Esophagus (tissue), 2 donors: Measurements from ENCODE around the gene AMDHD2. TPM values are rescaled to one million over a fixed set of nuclear protein-coding genes. Genes with fewer than 3 reads are reported as not detected.

ENCODE experiments used
- H3K27ac ChIP-seq, 2 donors: one replicate each; pipeline ENCODE4 v1.5.1; 2013; ENCODE audit warnings: low read depth in 2 of 2, mild to moderate bottlenecking in 2 of 2, inconsistent platforms in 1 of 2, low read length in 1 of 2, moderate library complexity in 1 of 2
- H3K27me3 ChIP-seq, 2 donors: one replicate each; pipeline ENCODE4 v1.6.1; 2013; ENCODE audit warnings: low read length in 2 of 2, control low read depth in 1 of 2, mild to moderate bottlenecking in 1 of 2; ENCODE audit not compliant: insufficient read depth in 2 of 2, control insufficient read depth in 1 of 2
- H3K36me3 ChIP-seq, 2 donors: one replicate each; pipeline ENCODE4 v1.6.1; 2013; ENCODE audit warnings: low read length in 1 of 2; ENCODE audit not compliant: control insufficient read depth in 2 of 2, insufficient read depth in 2 of 2
- H3K4me1 ChIP-seq, 2 donors: one replicate each; pipeline ENCODE4 v1.6.1; 2013; ENCODE audit warnings: low read length in 1 of 2; ENCODE audit not compliant: control insufficient read depth in 2 of 2, insufficient read depth in 2 of 2
- H3K4me3 ChIP-seq, 2 donors: one replicate each; pipeline ENCODE4 v1.5.1; 2013; ENCODE audit warnings: low read length in 2 of 2, mild to moderate bottlenecking in 2 of 2, low read depth in 1 of 2, moderate library complexity in 1 of 2
- H3K9me3 ChIP-seq, 2 donors: one replicate each; pipeline ENCODE4 v1.6.1; 2013; ENCODE audit warnings: mild to moderate bottlenecking in 2 of 2, low read depth in 1 of 2, low read length in 1 of 2, moderate library complexity in 1 of 2; ENCODE audit not compliant: control insufficient read depth in 2 of 2, insufficient read depth in 1 of 2
- WGBS, 2 donors: extraction: QIAGEN DNeasy Blood & Tissue Kit; methylation state at CpG; one replicate each; pipeline ENCODE4 v1.1.7; 2013; 5-methylcytosine and 5-hydroxymethylcytosine counted together
- polyA plus RNA-seq, 2 donors: library from polyadenylated mRNA; stranded (reverse); fragments of 200-250 nt; gene quantifications; one replicate each; pipeline ENCODE4 v1.2.3, GENCODE V29; 2013
- donor health status: healthy with polysubstance abuse.
- donor health status: Bipolar disorder and iron deficiency.

AMDHD2 gene
- polyA plus RNA-seq, 2 donors, result 18.8 to 24.1 TPM

GRCh38 chr16:2489581-2489980 is 30.6 kb upstream of the AMDHD2 start:
- Histone ChIP-seq H3K36me3 (no peaks in the 10 kb centered on the region), H3K27me3 (no peaks in the 10 kb centered on the region), H3K4me3 (no peak overlapping the region), H3K27ac (no peak overlapping the region), H3K4me1 (peaks cover 0 to 2% of the 10 kb centered on the region in 2 donors), H3K9me3 (no peaks in the 10 kb centered on the region)
- WGBS, 2 donors, result 92 to 95% methylated on average over 16 of the region's 16 CpGs

DNA sequence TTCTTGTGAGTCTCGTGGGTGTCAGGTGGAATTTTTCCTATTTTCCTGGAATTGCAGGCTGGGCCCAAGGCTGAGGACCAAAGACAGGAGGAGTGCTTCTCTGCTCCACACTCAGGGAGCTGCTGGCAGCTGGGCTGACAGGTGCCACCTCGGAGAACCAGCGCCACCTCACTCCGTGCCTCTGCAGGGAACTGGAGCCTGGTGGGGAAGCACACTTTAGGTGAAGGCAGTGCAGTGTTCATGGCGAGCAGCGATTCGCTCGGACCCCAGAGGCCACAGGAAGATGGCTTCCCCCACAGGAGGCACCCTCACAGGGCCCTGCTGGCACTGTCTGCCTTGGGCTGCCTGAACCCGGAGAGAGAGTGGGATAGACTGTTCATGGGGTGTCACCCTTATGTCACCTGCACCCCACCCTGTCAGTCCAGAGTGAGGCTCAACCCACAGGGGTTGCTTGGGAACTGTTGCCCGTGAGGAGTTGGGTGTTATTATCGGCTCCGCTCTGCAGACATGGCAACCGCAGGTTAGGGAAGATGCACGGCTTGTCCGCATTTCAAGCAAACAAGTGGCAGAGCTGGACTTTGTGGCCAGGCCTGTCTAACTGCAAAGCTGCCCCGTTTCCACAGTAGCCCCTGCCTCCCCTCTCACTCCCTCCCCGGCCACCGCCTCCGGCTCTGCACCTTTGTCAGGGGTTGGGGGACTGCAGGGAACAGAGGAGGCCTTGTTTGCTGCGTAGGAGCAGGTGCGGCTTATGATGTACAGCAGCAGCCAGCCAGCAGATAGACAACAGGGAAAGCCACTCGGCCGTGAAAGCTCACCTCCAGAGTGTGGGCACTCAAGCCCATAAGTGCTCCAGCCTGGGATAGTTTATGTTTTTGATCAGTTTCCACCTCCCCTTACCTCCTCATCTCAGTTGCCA is 29.7 kb upstream of the AMDHD2 start:
- Histone ChIP-seq H3K4me1 (peaks cover 0 to 2% of the 10 kb centered on the region in 2 donors), H3K36me3 (no peaks in the 10 kb centered on the region), H3K27ac (no peak overlapping the region), H3K27me3 (no peaks in the 10 kb centered on the region), H3K4me3 (no peak overlapping the region), H3K9me3 (no peaks in the 10 kb centered on the region)
- WGBS, 2 donors, result 91% methylated on average over 23 of the region's 23 CpGs

DNA sequence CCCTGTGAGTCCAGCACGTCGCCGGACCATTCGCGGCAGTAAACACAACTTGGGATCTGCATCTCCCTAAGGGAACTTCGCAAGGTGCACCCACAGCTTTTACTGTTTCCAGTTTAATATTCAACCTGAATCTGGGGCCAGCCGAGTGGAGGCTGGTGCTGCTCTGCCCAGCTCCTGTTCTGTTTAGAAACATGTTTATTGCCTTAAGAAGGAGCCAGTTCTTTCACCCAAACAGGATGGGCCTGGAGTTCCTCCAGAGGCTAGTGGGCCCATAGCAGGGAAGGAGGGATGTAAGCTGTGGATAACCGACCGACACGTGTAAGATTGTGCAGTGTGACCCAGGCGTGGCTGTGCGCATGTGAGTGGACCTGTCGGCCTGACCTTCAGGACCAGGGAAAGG is 27.9 kb upstream of the AMDHD2 start:
- H3K27me3 ChIP-seq, result no peaks in the 10 kb centered on the region
- H3K9me3 ChIP-seq, result no peaks in the 10 kb centered on the region
- no peak overlapping the region for H3K4me3 ChIP-seq
- 83 to 95% methylated on average over 13 of the region's 13 CpGs for WGBS, 2 donors
- no peak overlapping the region for H3K27ac ChIP-seq
- peaks cover 0 to 14% of the 10 kb centered on the region in 2 donors for H3K4me1 ChIP-seq
- peaks cover 0 to 6% of the 10 kb centered on the region in 2 donors for H3K36me3 ChIP-seq

- Histone ChIP-seq H3K36me3 (peaks cover 0 to 10% of the 10 kb centered on the region in 2 donors), H3K9me3 (no peaks in the 10 kb centered on the region), H3K27ac (no peak overlapping the region), H3K4me3 (no peak overlapping the region), H3K4me1 (peaks cover 0 to 25% of the 10 kb centered on the region in 2 donors), H3K27me3 (no peaks in the 10 kb centered on the region)
- 88 to 90% methylated on average over 6 of the region's 6 CpGs for WGBS, 2 donors
These were observed 26.6 kb upstream of the AMDHD2 start for GRCh38 chr16:2493605-2494004.

DNA sequence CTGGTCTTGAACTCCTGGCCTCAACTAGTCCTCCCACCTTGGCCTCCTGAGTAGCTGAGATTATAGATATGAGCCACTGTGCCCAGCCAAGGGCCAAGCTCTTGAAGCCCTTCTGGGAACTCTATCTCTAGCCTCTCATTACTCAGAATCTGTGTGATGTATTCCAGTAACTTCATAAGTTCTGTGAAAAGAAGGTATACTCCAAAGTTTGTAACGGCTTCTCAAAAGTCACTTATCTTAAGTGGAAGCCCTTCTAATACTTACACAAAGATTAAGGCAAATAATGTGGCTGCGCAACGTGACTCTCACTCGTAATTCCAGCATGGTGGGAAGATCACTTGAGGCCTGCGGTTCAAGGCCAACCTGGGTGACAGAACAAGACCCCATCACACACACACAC is 25.6 kb upstream of the AMDHD2 start:
- Histone ChIP-seq H3K27me3 (no peaks in the 10 kb centered on the region), H3K4me1 (peaks cover 0 to 35% of the 10 kb centered on the region in 2 donors), H3K27ac (no peak overlapping the region), H3K9me3 (no peaks in the 10 kb centered on the region), H3K4me3 (no peak overlapping the region), H3K36me3 (peaks cover 0 to 10% of the 10 kb centered on the region in 2 donors)
- 92 to 93% methylated on average over 5 of the region's 5 CpGs for WGBS, 2 donors

DNA sequence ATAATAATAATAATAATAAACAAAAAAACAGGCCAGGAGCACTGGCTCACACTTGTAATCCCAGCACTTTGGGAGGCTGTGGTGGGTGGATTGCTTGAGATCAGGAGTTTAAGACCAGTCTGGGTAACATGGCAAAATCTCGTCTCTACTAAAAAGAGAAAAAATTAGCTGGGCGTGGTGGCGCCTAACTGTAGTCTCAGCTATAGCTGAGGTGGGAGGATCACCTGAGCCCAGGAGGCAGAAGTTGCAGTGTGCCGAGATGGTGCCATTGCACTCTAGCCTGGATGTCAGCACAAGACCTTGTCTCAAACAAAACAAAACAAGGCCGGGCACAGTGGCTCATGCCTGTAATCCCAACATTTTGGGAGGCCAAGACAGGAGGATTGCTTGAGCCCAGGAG is 25.1 kb upstream of the AMDHD2 start:
- no peaks in the 10 kb centered on the region for H3K9me3 ChIP-seq
- H3K4me1 ChIP-seq, result peaks cover 0 to 39% of the 10 kb centered on the region in 2 donors
- 93 to 95% methylated on average over 5 of the region's 5 CpGs for WGBS, 2 donors
- no peak overlapping the region for H3K4me3 ChIP-seq
- peaks cover 0 to 10% of the 10 kb centered on the region in 2 donors for H3K36me3 ChIP-seq
- H3K27ac ChIP-seq, result no peak overlapping the region
- H3K27me3 ChIP-seq, result no peaks in the 10 kb centered on the region

DNA sequence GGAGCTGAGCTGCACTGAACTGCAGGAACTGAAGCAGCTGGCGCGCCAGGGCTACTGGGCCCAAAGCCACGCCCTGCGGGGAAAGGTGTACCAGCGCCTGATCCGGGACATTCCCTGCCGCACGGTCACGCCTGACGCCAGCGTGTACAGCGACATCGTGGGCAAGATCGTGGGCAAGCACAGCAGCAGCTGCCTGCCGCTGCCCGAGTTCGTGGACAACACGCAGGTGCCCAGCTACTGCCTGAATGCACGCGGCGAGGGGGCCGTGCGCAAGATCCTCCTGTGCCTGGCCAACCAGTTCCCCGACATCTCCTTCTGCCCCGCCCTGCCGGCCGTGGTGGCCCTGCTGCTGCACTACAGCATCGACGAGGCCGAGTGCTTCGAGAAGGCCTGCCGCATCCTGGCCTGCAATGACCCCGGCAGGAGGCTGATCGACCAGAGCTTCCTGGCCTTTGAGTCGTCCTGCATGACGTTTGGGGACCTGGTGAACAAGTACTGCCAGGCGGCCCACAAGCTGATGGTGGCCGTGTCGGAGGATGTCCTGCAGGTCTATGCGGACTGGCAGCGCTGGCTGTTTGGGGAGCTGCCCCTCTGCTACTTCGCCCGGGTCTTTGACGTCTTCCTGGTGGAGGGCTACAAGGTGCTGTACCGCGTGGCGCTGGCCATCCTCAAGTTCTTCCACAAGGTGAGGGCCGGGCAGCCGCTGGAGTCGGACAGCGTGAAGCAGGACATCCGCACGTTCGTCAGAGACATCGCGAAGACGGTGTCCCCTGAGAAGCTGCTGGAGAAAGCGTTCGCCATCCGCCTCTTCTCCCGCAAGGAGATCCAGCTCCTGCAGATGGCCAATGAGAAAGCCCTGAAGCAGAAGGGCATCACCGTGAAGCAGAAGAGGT is 23.7 kb upstream of the AMDHD2 start:
- Histone ChIP-seq H3K27ac (no peak overlapping the region), H3K4me1 (peaks cover 0 to 41% of the 10 kb centered on the region in 2 donors), H3K9me3 (no peaks in the 10 kb centered on the region), H3K36me3 (peaks cover 0 to 10% of the 10 kb centered on the region in 2 donors), H3K4me3 (peak overlapping the region in 1 of 2 donors; percentile 4), H3K27me3 (no peaks in the 10 kb centered on the region)
- 79 to 87% methylated on average over 58 to 62 of the region's 62 CpGs for WGBS, 2 donors

- Histone ChIP-seq H3K4me3 (no peak overlapping the region), H3K27ac (no peak overlapping the region), H3K36me3 (peaks cover 0 to 10% of the 10 kb centered on the region in 2 donors), H3K27me3 (no peaks in the 10 kb centered on the region), H3K9me3 (no peaks in the 10 kb centered on the region), H3K4me1 (peaks cover 0 to 44% of the 10 kb centered on the region in 2 donors)
- WGBS, 2 donors, result 52 to 64% methylated on average over 21 of the region's 21 CpGs
These were observed 23.0 kb upstream of the AMDHD2 start for GRCh38 chr16:2497116-2497630.

GRCh38 chr16:2497695-2498484 is 22.3 kb upstream of the AMDHD2 start:
- Histone ChIP-seq H3K27ac (no peak overlapping the region), H3K9me3 (no peaks in the 10 kb centered on the region), H3K4me1 (peaks cover 0 to 44% of the 10 kb centered on the region in 2 donors), H3K4me3 (no peak overlapping the region), H3K36me3 (peaks cover 0 to 10% of the 10 kb centered on the region in 2 donors), H3K27me3 (no peaks in the 10 kb centered on the region)
- 70 to 77% methylated on average over 26 of the region's 26 CpGs for WGBS, 2 donors
